HepG2 (cell line): Measurements from ENCODE around the gene TUBGCP6. TPM values are rescaled to one million over a fixed set of nuclear protein-coding genes. Genes with fewer than 3 reads are reported as not detected.

ENCODE experiments used
- AKNA ChIP-seq: sonication (generic); formaldehyde crosslinking; IDR thresholded peaks from 2 replicates; pipeline ENCODE4 v1.4.0; 2020; ENCODE audit warnings: missing genetic modification reagents, borderline replicate concordance
- CSRNP2 ChIP-seq: sonication (generic); formaldehyde crosslinking; conservative IDR thresholded peaks from 2 replicates; pipeline ENCODE4 v1.8.0; 2022; ENCODE audit warnings: low read depth, missing genetic modification reagents
- KLF15 ChIP-seq: sonication (generic); formaldehyde crosslinking; IDR thresholded peaks from 2 replicates; pipeline ENCODE4 v1.8.1; 2023; ENCODE audit warnings: borderline replicate concordance, mild to moderate bottlenecking, inconsistent platforms, missing genetic modification reagents, mixed read lengths
- MEIS2 ChIP-seq: sonication (generic); formaldehyde crosslinking; IDR thresholded peaks from 2 replicates; pipeline ENCODE4 v1.9.0; 2021; ENCODE audit warnings: mild to moderate bottlenecking, missing genetic modification reagents
- MIER3 ChIP-seq: IDR thresholded peaks from 2 replicates; pipeline ENCODE4 v1.6.1; 2016; ENCODE audit warnings: missing compliant biosample characterization, borderline replicate concordance
- MLXIP ChIP-seq: sonication (generic); formaldehyde crosslinking; IDR thresholded peaks from 2 replicates; pipeline ENCODE4 v1.9.0; 2021; ENCODE audit warnings: missing genetic modification reagents, borderline replicate concordance
- NFE2L2 ChIP-seq: fragments of 150-350 bp; IDR thresholded peaks from 2 replicates; pipeline ENCODE4 v1.6.1; 2014; ENCODE audit warnings: low read length
- NFYC ChIP-seq: IDR thresholded peaks from 2 replicates; pipeline ENCODE4 v1.6.1; 2016; ENCODE audit warnings: missing genetic modification reagents, missing compliant biosample characterization
- NKX3-1 ChIP-seq: sonication (generic); formaldehyde crosslinking; IDR thresholded peaks from 2 replicates; pipeline ENCODE4 v1.5.0; 2020; ENCODE audit warnings: missing genetic modification reagents
- PHF20 ChIP-seq: sonication (generic); formaldehyde crosslinking; IDR thresholded peaks from 2 replicates; pipeline ENCODE4 v1.5.0; 2020; ENCODE audit warnings: mild to moderate bottlenecking, missing genetic modification reagents
- RBM39 ChIP-seq: fragments of 200-400 bp; formaldehyde crosslinking; IDR thresholded peaks from one replicate; pipeline ENCODE4 v1.6.1; 2018; ENCODE audit warnings: antibody characterized with exemption, mild to moderate bottlenecking, low read depth, low read length; ENCODE audit not compliant: poor library complexity, severe bottlenecking
- RFX3 ChIP-seq: IDR thresholded peaks from 2 replicates; pipeline ENCODE4 v1.6.1; 2016; ENCODE audit warnings: missing biosample characterization, missing genetic modification reagents
- SAP130 ChIP-seq: IDR thresholded peaks from 2 replicates; pipeline ENCODE4 v1.6.1; 2016; ENCODE audit warnings: low read depth
- TBX2 ChIP-seq: sonication (generic); formaldehyde crosslinking; IDR thresholded peaks from 2 replicates; pipeline ENCODE4 v1.5.0; 2020; ENCODE audit warnings: missing genetic modification reagents, mild to moderate bottlenecking, borderline replicate concordance
- TCF7L2 ChIP-seq: IDR thresholded peaks from 2 replicates; pipeline ENCODE4 v1.6.1; 2011; ENCODE audit warnings: mild to moderate bottlenecking, low read depth, low read length, moderate library complexity
- U2AF1 ChIP-seq: fragments of 200-400 bp; formaldehyde crosslinking; optimal IDR thresholded peaks from 2 replicates; pipeline ENCODE3; 2017; ENCODE audit warnings: mild to moderate bottlenecking, low read depth, low read length
- ZBTB3 ChIP-seq: sonication (generic); formaldehyde crosslinking; IDR thresholded peaks from 2 replicates; pipeline ENCODE4 v1.4.0; 2020; ENCODE audit warnings: low read depth, mild to moderate bottlenecking, moderate library complexity, missing genetic modification reagents, borderline replicate concordance
- ZNF543 ChIP-seq: sonication (generic); formaldehyde crosslinking; IDR thresholded peaks from 2 replicates; pipeline ENCODE4 v1.4.0; 2020; ENCODE audit warnings: mild to moderate bottlenecking, missing genetic modification reagents
- ZNF788 ChIP-seq: sonication (generic); formaldehyde crosslinking; IDR thresholded peaks from 2 replicates; pipeline ENCODE4 v1.5.0; 2020; ENCODE audit warnings: mild to moderate bottlenecking, missing genetic modification reagents, borderline replicate concordance
- polyA plus RNA-seq, 8 experiments: library from polyadenylated mRNA; depleted of rRNA in 3 of 8; stranded (reverse) in 7 of 8; unstranded in 1 of 8; fragments of >200 nt; fragmentation: Illumina TruSeq in 4 of 8; extraction: Trizol in 4 of 8; gene quantifications; 2 replicates each; pipeline versions ENCODE4 v1.2.1 to v1.2.3, GENCODE V29; 2011 to 2016; ENCODE audit warnings: low read depth in 4 of 8, missing spikeins in 1 of 8, mixed read lengths in 1 of 8; ENCODE audit not compliant: insufficient read depth in 1 of 8
- total RNA-seq, 5 experiments: library from RNA; depleted of rRNA; stranded (reverse); fragments of >200 nt; fragmentation: Illumina TruSeq; extraction: Trizol; gene quantifications; 2 replicates each; pipeline ENCODE4 v1.2.3, GENCODE V29; 2016; ENCODE audit warnings: low read depth in 1 of 5

Gene TUBGCP6
- total and polyA plus RNA-seq, 2 of the 13 experiments (the other 11 are each of a cell fraction or from before 2014, with no cell fraction given): 14.6 to 15.7 TPM

- TF ChIP-seq AKNA (CRISPR knock-in tag) (no peak), U2AF1 (peak; percentile 78), RBM39 (peak; percentile 43), CSRNP2 (no peak), MIER3 (CRISPR knock-in tag) (no peak), ZNF788 (CRISPR knock-in tag) (0 out of 2 replicates have a peak, but pooled peaks have one; percentile 28), TBX2 (CRISPR knock-in tag) (0 out of 2 replicates have a peak, but pooled peaks have one; percentile 27), MEIS2 (CRISPR knock-in tag) (no peak), ZBTB3 (CRISPR knock-in tag) (no peak), ZNF543 (CRISPR knock-in tag) (peak; percentile 5; the same call in 1 of the 2 replicates), SAP130 (CRISPR knock-in tag) (no peak), MLXIP (CRISPR knock-in tag) (no peak), PHF20 (CRISPR knock-in tag) (no peak), NFE2L2 (no peak), KLF15 (CRISPR knock-in tag) (0 out of 2 replicates have a peak, but pooled peaks have one; percentile 43), NFYC (CRISPR knock-in tag) (no peak), NKX3-1 (CRISPR knock-in tag) (no peak), RFX3 (CRISPR knock-in tag) (no peak), TCF7L2 (no peak)
These were observed 7.5 kb upstream of the TUBGCP6 start (continued) for GRCh38 chr22:50252082-50253045.
